Esophagus squamous epithelium (tissue), 5 donors: ENCODE data around the gene RPN1. TPM values are rescaled to one million over a fixed set of nuclear protein-coding genes. Genes with fewer than 3 reads are reported as not detected.

Experiments
- DNase-seq: peaks from one replicate; lab custom pipeline; 2025; lab: John Stamatoyannopoulos, UW
- H3K27ac ChIP-seq, 4 donors: fragments of 200-600 bp; sonication (generic); one replicate each; pipeline ENCODE4 v1.5.1; 2016 to 2019; ENCODE audit warnings: mild to moderate bottlenecking in 1 of 4
- H3K27me3 ChIP-seq, 4 donors: fragments of 200-600 bp; sonication (generic); 1 replicate in 3 of 4; 2 replicates in 1 of 4; pipeline versions ENCODE4 v1.5.1 to v1.6.0; 2017 to 2021; ENCODE audit warnings: antibody characterized with exemption in 1 of 4
- H3K36me3 ChIP-seq, 3 donors: fragments of 200-600 bp; sonication (generic); one replicate each; pipeline ENCODE4 v1.5.1; 2016 to 2019
- H3K4me1 ChIP-seq, 3 donors: fragments of 200-600 bp; sonication (generic); one replicate each; pipeline ENCODE4 v1.5.1; 2017 to 2019
- H3K4me3 ChIP-seq, 4 donors: fragments of 200-600 bp; sonication (generic); 1 replicate in 3 of 4; 2 replicates in 1 of 4; pipeline ENCODE4 v1.5.1; 2016 to 2019; ENCODE audit warnings: mild to moderate bottlenecking in 2 of 4, moderate library complexity in 1 of 4
- H3K9me3 ChIP-seq, 3 donors: fragments of 200-600 bp; sonication (generic); one replicate each; pipeline ENCODE4 v1.5.1; 2016 to 2019
- POLR2A ChIP-seq, 4 donors: fragments of 450-650 bp; IDR thresholded peaks; one replicate each; pipeline ENCODE4 v1.6.1; 2017; ENCODE audit warnings: antibody characterized with exemption in 4 of 4, mild to moderate bottlenecking in 4 of 4, moderate library complexity in 3 of 4
- WGBS, 2 donors: methylation state at CpG; one replicate each; pipeline ENCODE4 v1.1.5; 2018; 5-methylcytosine and 5-hydroxymethylcytosine counted together
- intact Hi-C: fragments of 100-400 bp; cut with DNase I; formaldehyde crosslinking; loops from one replicate; pipeline ENCODE4 v1.15.0; 2022
- total RNA-seq, 4 donors: library from RNA; depleted of rRNA; stranded (reverse); fragments of >200 nt; gene quantifications; one replicate each; pipeline ENCODE4 v1.1.0, GENCODE V29; 2016
- TF ChIP-seq, protein P1 (sequence below), 6 experiments: fragments of 450-650 bp in 4 of 6; fragments of 200-600 bp in 2 of 6; sonication (generic) in 2 of 6; IDR thresholded peaks; one replicate each; pipeline ENCODE4 v1.5.1; 2016 to 2019; ENCODE audit warnings: antibody characterized with exemption in 6 of 6, mild to moderate bottlenecking in 4 of 6, moderate library complexity in 4 of 6
- donor health status: DM: yes; HTN: yes; CAD: no.

The RPN1 gene
- total RNA-seq, 4 donors from 2014 or later = 126 to 228 (median 182) TPM

GRCh38 chr3:128632301-128632700, 18.3 kb downstream of the RPN1 start:
- WGBS, 2 donors = 93 to 96% methylated on average over 2 of the region's 2 CpGs
- DNase-seq = no peak
- intact Hi-C loops = no loop called here
- Histone ChIP-seq H3K36me3 (peaks cover 5 to 99% (median 15%) of the 10 kb centered on the region in 3 donors), H3K9me3 (no peaks in the 10 kb centered on the region), H3K27me3 (no peaks in the 10 kb centered on the region), H3K27ac (no peak overlapping the region), H3K4me3 (no peak overlapping the region), H3K4me1 (no peaks in the 10 kb centered on the region)
- no peak for TF ChIP-seq POLR2A (IDR thresholded peaks at IDR 0.05)
- TF ChIP-seq, protein P1, sequence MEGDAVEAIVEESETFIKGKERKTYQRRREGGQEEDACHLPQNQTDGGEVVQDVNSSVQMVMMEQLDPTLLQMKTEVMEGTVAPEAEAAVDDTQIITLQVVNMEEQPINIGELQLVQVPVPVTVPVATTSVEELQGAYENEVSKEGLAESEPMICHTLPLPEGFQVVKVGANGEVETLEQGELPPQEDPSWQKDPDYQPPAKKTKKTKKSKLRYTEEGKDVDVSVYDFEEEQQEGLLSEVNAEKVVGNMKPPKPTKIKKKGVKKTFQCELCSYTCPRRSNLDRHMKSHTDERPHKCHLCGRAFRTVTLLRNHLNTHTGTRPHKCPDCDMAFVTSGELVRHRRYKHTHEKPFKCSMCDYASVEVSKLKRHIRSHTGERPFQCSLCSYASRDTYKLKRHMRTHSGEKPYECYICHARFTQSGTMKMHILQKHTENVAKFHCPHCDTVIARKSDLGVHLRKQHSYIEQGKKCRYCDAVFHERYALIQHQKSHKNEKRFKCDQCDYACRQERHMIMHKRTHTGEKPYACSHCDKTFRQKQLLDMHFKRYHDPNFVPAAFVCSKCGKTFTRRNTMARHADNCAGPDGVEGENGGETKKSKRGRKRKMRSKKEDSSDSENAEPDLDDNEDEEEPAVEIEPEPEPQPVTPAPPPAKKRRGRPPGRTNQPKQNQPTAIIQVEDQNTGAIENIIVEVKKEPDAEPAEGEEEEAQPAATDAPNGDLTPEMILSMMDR (IDR thresholded peaks at IDR 0.05) = no peak

DNA sequence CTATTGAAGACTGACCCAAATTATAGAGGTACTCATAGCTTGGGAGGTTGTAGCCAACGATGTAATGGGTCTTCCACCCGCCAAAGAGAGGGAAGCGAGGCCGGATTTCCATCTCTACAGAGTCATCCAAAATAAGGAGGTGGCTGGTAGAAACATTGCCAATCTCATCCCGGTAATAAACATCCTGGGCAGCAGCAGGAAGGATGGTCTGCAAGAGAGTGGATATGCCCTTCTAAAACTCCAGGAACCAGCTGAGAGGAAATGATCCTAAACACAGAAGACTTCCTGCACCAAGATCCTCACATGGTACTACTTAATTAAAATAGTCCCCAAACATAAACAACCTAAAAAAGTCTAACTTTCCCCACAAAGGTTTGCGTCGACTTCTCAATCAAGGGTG, 20.7 kb downstream of the RPN1 start:
- no peaks in the 10 kb centered on the region for H3K9me3 ChIP-seq
- H3K4me1 ChIP-seq = no peaks in the 10 kb centered on the region
- TF ChIP-seq, protein P1 (IDR thresholded peaks at IDR 0.05) = no peak
- no peak for TF ChIP-seq POLR2A (IDR thresholded peaks at IDR 0.05)
- intact Hi-C loops = no loop called here
- H3K27ac ChIP-seq = no peak overlapping the region
- DNase-seq = no peak
- no peaks in the 10 kb centered on the region for H3K27me3 ChIP-seq
- 71 to 78% methylated on average over 7 of the region's 7 CpGs for WGBS, 2 donors
- H3K4me3 ChIP-seq = no peak overlapping the region
- peaks cover 25 to 99% (median 30%) of the 10 kb centered on the region in 3 donors for H3K36me3 ChIP-seq

- Histone ChIP-seq H3K27me3 (no peaks in the 10 kb centered on the region), H3K27ac (peak overlapping the region in 1 of 4 donors; percentile 34), H3K9me3 (no peaks in the 10 kb centered on the region), H3K4me1 (peaks cover 0 to 16% (median 0%) of the 10 kb centered on the region in 3 donors), H3K36me3 (peaks cover 42 to 100% (median 55%) of the 10 kb centered on the region in 3 donors), H3K4me3 (no peak overlapping the region)
- WGBS, 2 donors = 83 to 92% methylated on average over 8 to 10 of the region's 11 CpGs
- no peak for DNase-seq
- intact Hi-C loops = no loop called here
- TF ChIP-seq, protein P1 (IDR thresholded peaks at IDR 0.05) = no peak
- TF ChIP-seq POLR2A (IDR thresholded peaks at IDR 0.05) = no peak
Observed at GRCh38 chr3:128625409-128625945, 25.1 kb downstream of the RPN1 start.

GRCh38 chr3:128624526-128625138, 26.0 kb downstream of the RPN1 start:
- no peak for DNase-seq
- H3K9me3 ChIP-seq = no peaks in the 10 kb centered on the region
- H3K27ac ChIP-seq = peak overlapping the region in 2 of 4 donors; percentile 34 to 61
- H3K4me1 ChIP-seq = peaks cover 0 to 18% (median 0%) of the 10 kb centered on the region in 3 donors
- H3K4me3 ChIP-seq = no peak overlapping the region
- TF ChIP-seq POLR2A (IDR thresholded peaks at IDR 0.05) = no peak
- TF ChIP-seq, protein P1 (IDR thresholded peaks at IDR 0.05) = no peak
- intact Hi-C loops = no loop called here
- 92 to 95% methylated on average over 6 to 11 of the region's 11 CpGs for WGBS, 2 donors
- peaks cover 46 to 100% (median 59%) of the 10 kb centered on the region in 3 donors for H3K36me3 ChIP-seq
- no peaks in the 10 kb centered on the region for H3K27me3 ChIP-seq

DNA sequence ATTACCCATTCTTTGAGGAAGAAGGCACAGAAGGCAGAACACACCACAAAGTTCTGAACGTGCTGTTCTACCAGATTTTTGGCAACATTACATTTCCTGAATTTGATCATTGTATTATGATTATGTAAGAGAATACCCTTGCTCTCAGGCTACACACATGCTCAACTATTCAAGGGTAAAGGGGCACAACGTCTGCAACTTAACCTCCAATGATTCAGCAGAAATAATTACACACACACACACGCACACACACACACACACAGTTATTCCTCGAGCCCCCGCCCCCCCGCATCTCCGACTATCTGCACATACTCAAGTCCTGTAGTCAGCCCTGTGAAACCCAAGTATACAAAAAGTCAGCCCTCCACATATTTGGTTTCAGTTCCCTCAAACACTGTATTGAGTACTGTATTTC, 26.8 kb downstream of the RPN1 start:
- intact Hi-C loops = no loop called here
- DNase-seq = no peak
- TF ChIP-seq, protein P1 (IDR thresholded peaks at IDR 0.05) = no peak
- no peak for TF ChIP-seq POLR2A (IDR thresholded peaks at IDR 0.05)
- 55 to 61% methylated on average over 7 of the region's 7 CpGs for WGBS, 2 donors
- Histone ChIP-seq H3K9me3 (no peaks in the 10 kb centered on the region), H3K36me3 (peaks cover 46 to 100% (median 59%) of the 10 kb centered on the region in 3 donors), H3K27me3 (no peaks in the 10 kb centered on the region), H3K27ac (peak overlapping the region; percentile 6 to 65 (median 62)), H3K4me3 (no peak overlapping the region), H3K4me1 (peaks cover 0 to 27% (median 6%) of the 10 kb centered on the region in 3 donors)
